Stimulated activated CD4-positive, alpha-beta T cell treated with anti-CD3 and anti-CD28 coated beads, Interleukin-1b, Interleukin-23, amount 100 ng/mL, for 24 hours (primary cell): ENCODE measurements around the gene TMEM235.
"Not testable (repeated sequence)": the region's sequence is repeated elsewhere in the genome, so short reads cannot be mapped to it uniquely, and the experiment has no call there.

Source experiments
- DNase-seq, 4 experiments: peaks; one replicate each; pipeline ENCODE4 v3.0.0-alpha.2; 2020; ENCODE audit warnings: low read depth in 4 of 4, low spot score in 1 of 4

TMEM235 gene

DNA sequence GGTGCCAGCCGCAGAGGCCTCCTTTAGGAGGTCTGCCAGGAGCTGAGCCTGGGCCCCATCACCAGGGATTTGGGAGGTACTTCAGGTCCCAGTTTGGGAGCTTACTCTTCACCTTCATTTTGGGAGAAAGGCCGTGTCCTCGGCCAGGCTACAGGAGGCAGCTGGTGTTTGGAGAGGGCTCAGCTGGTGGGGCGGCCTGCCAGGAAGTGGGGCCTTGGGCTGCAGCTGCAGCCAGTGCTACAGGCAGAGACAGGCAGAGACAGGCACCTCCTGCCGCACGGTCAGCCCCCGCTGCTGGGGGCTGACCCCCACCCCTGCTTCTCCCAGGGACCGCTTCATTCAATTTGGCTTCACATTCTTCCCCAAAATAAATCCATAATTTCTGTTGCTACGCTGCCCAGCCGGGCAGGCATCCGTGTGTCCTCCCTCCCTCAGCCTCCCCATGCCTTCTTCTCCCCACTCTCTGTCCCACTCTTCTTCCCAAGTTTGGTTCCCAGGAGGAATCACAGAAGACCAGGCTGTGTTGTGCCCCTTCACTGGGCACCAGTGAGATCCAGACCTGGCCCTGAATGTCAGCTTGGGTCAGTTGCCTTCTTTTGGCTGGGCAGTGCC, 6.1 kb downstream of the TMEM235 start:
- DNase-seq = no peak

DNA sequence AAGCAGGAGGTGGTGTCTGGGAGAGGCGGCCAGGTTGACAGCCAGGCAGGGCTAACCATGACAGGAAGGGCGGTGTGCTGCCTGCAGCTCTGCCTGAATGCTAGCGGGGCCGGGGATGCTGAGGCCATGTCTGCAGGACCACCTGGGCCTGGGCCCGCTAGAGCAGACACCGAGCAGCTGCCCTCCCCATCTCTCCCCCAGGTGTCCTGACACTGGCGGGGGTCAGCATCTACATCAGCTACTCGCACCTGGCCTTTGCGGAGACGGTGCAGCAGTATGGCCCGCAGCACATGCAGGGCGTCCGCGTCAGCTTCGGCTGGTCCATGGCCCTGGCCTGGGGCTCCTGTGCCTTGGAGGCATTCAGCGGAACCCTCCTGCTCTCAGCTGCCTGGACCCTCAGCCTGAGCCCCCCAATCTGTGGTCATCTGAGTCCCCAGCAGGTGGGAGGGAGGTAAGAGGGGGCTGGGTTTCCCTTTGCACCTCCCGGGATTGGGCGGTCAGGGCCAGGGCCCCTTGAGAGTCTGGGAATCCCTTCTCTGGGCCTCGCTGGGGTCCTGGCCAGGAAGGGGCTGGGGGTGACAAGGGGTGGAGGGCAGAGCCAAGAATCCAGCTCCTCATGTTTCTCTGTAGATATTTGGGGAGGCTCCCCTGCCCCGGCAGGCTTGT, 7.5 kb downstream of the TMEM235 start:
- DNase-seq = no peak

DNA sequence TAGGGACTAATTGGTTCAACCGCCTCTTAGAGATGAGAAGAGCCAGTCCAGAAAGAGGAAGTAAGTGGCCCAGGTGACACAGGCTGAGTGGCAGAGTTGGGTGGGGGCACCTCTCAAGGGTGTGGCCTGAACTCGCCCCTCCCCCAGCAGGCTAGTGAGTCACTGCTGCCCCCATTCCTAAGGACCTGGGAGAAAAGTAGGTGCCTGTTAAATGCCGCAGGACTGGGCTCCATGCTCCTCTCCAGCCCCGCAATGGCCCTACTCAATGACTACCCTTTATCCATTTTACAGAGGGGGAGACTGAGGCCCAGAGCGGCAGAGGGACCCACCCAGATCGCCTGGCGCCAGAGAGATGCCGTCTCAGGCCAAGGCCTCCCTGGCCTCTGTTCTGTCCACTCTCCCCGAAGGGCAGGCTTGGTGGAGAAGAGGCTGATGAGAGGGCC, 8.1 kb downstream of the TMEM235 start:
- DNase-seq = no peak

DNA sequence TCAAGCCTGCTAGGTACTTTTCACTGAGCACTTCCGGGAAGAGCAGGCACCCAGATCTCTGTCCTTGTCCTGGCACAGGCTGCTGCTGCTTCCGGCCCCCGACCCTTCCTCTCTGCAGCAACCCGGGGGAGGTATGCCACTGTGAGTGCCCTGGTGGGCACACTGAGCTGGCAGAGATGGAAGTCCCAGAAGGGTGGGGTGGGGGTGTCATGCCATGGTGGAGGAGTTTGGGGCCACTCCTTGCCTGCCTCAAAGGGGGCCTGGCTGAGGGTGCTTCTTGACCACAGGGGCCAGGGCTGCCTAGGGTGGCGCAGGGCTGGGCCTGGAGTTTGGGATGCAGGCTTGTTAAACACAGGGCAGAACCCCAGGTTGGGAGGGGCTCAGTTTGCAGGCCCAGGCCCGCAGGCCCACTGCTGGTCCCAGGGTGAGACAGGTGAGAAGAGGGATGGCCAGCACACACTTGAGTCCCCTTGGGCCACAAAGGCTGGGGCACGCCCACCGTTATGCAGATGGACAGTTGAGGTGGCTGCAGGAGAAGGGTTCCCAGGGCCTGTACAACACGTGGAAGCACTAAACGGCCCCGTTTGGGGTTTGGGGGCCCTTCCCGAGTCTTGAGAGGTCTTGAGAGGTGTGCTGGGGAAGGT, 8.7 kb downstream of the TMEM235 start:
- no peak for DNase-seq

DNA sequence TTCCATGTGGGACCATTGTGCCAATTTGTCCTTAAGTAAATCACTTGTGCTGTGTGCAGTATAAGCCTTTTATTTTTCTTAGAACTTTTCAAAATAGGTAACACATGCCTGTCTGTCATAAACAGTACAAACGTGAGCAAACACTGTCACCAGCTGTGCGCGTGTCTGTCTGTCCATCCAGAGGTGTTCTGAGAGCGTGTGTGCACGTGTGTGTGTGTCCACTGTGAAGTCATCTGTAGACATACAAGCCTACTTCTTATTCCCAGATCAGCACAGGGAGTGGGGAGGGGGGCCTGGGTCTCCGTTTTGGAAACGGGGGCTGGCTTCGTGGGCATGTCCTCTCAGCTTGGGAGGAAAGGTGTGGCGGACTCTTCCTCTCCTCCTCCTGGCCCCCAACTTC, 9.4 kb downstream of the TMEM235 start:
- no peak for DNase-seq

DNA sequence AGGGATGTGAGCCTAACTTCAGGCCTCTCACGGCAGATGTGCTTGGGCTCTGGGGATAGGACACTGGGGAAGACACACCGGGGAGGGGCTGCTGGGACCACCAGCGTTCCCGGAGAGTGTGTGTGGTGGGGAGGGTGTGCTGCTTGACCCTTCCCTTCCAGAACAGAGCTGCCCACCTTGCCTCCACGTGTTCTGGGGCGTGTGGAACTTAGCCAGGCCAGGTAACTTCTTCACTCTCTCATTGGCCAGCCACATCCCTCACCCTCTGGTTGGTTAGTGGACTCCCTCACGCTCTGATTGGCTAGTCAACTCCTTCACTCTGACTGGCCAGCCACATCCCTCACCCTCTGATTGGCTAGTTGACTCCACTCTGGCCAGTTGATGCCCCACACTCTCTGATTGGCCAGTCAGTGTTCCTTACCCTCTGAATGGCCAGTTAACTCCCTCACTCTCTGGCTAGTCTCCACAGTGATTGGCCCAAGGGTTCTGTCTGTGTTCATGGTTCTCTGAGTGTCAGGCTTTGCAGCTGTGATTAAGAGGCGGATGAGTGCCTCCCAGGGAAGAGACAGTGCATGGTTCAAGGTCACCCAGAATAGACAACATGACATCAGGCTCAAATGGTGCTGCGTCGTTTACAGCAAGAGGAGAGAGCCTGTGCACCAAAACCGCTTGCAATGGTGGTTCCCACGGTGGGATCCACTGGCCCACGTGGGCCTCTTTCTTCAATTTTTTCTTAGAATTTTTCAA, 10.0 kb downstream of the TMEM235 start:
- no peak for DNase-seq

DNA sequence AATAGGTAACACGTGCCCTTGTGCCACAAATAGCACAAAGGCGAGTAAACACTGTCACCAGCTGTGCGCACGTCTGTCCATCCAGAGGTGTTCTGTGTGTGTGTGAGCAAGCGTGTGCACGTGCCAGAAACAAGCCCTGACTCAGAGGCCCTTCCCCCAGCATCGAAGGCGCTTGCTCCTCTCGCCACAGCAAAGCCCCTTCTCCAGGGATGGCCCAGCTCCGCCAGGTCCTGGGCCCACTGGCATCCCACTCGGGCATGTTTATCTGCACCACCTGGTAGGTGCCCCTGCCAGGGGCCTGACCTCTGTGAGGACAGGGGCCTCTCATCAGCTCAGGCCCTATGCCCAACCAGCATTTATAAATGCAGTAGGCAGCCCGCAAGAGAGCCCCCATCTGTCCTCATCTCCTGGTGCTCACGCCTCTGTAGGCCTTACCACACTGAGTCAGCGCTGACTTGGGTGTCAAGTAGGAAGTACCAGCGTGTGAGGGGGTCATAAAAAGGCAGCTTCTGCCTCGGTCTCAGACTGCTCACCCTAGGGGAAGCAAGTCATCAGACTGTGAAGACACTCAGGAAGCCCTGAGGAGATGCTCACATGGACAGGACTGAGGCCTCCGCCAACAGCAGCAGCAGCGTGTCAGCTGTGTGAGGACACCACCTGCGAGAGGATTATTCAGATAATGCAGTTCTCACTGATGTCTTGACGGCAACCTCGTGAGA, 10.8 kb downstream of the TMEM235 start:
- no peak for DNase-seq

DNA sequence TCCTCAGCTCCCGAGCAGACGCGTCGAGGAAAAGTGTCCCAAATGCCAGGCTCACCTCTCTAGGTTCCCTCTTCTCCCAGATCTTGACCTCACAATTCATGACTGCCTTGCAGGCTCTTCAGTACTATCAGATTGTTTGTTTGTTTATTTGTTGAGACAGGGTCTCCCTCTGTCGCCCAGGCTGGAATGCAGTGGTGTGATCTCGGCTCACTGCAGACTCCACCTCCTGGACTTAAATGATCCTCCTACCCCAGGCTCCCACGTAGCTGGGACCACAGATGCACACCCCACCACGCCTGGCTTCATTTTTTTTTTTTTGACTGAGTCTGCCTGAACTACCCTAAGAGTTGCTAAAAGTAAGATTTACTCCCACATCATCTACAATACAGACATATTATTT, 15.9 kb downstream of the TMEM235 start:
- no peak for DNase-seq

DNA sequence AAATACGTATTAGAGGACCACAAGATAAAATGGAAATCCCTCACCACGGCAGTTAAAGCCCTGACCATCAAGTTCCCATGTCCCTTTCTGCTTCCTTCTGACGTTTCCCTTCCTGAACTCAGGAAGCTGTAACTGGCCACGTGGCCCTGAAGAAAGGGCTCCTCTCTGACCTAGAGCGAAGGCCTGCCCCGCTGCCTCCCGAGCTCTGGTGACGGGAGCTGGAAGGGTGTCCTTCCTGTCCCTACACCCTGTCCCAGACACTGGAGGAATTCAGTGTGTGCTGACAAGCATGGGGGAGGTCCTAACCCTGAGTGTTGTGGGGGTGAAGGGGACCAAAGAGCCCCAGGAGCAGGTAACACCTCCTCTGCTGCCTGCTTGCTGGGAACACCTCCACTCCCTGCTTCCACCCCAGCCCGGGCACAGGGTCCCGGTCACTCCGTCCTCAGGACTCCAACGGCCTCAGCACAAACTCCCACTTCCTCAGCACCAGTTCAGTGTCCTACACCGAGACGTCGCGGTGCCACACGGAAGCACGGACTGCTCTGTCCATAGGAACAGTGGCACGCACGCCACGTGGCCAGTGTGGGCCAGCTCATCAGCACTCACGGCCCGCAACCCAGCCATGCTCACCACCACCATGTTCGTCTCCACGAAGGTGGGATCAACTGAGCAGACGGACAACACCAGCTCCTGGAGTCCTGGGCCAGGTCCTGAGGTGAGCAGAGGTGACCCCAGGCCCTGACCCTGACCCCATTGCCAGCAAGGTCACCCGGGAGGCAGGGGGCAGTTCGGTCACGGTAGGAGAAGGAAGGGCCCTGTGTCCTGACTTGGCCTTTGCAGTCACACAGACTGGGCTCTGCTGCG, 16.9 kb downstream of the TMEM235 start:
- DNase-seq = no peak

DNA sequence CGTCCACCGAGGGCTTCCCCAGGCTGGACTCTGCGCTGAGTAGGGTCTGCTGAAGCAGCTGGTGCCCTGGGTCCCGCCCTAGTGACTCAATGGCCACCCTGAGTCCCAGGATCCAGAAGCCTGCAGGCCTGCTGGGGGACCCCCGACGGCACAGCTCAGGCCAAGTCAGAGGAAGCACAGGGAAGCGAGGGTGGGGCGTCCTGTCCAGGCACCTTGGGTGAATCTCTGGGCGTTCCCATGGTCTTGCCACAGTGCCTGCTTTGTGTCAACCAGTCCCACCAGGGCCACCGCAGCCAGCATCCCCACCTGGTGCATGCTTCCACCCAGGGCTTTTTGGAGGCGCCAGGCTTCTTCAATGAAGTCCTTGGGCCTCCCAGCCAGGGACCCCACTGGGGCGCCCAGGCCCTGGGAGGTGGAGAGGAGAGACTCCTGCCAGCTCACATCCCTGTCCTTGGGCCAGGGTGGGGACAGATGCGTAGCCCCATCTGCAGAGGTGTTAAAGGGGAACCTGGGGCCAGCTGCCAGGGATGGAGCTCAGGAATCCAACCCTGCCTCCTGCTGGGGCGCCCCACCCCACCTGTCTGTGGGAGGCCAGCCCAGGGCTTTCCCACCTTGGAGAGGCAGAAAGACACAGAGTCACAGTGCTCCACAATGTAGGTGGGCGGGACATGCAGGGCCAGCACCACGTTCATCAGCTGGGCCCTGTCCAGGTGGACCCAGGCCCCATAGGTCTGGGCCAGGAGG, 17.8 kb downstream of the TMEM235 start:
- DNase-seq = no peak

DNA sequence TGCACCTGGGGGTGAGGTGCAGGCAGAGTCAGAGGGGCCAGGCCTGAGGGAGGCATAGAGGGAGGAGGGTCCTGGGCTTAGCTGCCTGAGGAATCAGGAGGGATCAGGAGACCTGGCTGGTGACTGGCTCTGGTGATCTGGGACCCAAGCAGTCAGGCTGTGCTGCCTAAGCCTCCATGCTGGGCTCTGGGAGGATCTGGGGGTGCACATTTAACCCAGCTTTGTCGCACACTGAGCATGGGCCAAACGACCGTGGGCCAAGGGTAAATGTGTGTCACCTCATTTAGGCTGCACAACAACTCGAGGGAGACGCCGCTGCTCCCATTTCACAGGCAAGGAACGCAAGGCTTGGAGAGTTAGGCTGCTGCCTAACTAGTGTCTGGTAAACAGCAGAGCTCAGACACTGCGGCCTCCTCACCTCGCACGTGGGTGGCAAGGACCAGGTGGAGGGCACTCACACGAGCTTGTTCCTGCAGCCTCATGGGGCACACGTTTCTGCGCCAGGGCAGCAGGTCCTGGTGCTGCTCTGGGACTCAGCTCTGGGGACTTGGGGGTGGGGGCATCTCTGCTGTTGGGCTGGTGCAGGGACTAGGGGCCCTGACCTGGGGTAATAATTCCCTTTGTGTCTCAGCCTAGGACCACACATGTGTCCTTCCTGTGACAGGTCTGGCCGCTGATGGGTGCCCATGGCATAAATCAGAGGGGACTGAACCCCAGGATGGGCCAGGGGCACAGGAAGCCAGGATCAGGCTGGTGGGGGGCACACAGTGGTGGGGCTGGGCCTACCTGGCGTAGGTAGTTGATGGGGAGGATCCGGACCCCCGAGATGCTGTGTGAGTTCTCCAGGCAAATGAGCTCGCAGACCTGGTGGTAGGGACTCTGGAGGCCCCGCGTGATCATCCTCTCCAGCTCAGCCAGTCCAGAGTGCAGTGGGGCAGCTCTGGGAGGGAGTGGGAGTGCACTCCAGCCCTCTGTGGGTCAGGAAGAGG, 18.7 kb downstream of the TMEM235 start:
- no peak for DNase-seq

DNA sequence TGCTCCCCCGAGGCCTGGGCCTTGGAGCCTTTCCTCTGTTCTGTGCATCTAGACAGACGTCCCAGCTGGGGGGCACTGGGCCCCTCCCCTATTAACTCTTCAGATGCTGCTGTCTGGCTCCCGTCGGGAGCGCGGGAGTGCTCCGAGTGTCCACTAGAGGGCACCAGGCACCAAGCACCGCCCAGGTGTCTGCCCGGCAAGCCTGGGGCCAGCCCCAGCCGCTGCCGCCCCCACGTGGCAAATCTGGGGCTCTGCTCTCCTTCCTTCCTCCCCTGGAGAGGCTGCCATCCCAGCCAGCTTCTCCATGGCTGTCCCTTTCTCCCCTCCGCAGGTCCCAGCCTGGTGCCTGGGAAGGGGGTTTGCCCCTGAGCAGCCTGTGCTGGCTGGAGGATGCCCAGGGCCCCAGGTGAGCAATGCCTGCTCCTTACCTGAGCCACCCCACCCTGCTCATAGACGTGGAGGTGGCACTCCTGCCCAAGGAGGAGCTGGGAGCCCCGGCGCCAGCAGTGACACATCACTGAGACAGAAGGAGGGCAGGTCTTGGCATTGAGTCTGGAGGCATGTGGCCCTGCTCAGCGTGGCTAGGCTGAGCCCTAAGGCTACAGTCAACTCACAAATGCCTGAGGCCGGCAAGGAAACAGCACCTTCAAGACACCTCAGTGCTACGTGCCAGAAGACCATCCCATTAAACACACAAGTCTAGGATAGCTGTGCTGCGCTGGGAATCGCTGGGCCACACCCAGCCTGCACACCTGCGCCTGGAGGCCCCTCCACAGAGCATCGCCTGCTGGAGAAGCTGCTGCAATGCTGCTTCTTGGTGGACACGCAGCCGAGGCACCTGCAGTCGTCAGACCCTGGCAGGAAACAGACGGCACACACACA, 19.7 kb downstream of the TMEM235 start:
- DNase-seq = peak; percentile 60 to 80 (median 78)

DNA sequence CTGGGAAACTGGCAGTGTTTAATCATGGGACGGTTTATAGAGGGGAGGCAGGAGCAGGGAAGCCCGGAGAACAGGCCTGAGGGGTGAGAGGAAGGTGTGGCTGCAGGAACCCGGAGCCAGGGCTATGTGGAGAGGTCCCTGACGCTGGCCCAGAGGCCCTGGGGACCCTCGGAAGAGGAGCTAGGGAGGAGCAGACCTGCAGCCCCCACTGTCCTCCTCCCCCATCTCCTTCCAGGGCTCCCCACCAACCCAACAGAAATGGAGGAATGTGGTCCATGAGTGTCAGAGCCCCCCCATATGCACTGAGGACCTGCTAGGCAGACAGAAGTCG, 20.3 kb downstream of the TMEM235 start:
- no peak for DNase-seq

DNA sequence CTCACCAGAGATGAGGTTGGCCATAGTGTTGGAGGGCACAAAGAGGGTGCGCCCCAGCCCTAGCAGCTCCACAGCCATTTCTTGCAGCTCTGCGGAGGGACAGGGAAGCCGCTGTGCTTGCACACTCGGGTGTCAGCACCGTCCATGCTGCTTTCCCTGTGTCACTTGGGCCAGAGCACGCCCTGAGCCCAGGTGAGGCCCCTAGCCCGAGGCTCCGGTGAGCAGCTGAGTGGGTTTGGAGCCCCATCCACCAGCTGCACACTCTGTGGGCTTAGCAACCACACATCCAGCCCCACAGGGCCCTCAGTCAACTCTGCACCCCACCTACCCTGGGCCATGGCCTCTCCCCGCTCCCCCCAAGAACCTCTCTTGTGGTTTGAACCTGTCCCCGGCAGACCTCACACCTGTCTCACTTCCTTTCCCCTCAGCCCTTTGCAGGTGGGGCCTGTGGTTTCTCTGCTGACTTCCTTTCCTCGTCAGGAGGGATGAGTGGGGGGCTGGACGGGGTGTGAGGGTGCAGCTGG, 20.7 kb downstream of the TMEM235 start:
- peak in 1 of 4 experiments; percentile 16 for DNase-seq

DNA sequence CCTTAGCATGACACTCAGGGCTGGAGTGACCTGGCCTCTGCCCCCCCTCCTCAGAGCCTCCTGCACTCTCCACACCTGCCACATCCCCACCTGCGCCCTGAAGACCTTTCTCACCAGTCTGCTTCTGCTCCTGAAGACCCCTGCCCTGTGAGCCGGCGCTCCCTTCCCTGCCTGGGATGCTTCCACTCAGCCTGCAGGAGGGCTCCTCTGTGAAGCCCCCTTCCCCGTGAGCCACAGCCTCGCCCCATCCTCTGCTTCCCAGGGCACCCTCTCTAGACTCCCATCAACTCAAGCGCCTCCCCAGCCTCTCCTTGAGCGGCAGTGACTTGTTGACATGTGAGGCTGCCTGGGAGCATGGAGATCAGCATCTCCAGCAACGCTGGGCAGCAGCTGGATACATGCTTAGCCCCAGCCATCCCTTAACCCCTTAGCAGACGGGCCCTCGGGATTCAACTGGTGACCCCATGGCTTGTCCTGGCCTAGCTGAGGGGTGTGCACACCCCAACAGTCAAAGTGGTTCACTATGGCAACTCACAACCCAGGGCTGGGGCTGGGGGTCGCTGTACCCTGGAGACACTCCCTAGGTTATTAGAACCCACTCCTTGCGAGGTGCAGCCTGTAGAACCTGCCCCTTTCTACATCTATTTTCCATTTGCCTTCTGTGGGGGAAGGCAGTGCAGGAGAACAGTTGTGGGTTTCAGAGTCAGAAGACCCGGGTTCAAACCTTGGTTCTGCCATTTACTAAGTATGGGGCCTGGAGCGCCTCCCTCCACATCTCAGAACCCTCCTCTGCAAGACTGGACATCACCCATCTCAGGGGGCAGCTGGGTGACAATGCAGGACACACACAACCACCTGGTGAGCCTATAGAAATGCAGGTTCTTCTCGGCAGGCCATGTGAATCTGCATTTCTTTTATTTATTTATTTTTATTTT, 21.5 kb downstream of the TMEM235 start:
- no peak for DNase-seq

DNA sequence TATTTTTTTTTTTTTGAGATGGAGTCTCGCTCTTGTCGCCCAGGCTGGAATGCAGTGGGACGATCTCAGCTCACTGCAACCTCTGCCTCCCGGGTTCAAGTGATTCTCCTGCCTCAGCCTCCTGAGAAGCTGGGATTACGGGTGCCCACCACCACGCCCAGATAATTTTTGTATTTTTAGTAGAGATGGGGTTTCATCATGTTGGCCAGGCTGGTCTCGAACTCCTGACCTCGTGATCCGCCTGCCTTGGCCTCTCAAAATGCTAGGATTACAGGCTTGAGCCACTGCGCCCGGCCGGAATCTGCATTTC, 22.2 kb downstream of the TMEM235 start:
- DNase-seq = not testable (repeated sequence)
